Kidney epithelial cell (primary cell): ENCODE measurements around the gene RXFP1. TPM values are rescaled to one million over a fixed set of nuclear protein-coding genes. Genes with fewer than 3 reads are reported as not detected.

Source experiments
- DNase-seq: peaks from one replicate; pipeline ENCODE4 v3.0.0-alpha.2; 2010; ENCODE audit warnings: low read depth
- H3K27me3 ChIP-seq: 2 replicates; pipeline ENCODE4 v1.6.0; 2011; ENCODE audit warnings: low read length; ENCODE audit not compliant: control insufficient read depth, insufficient read depth
- H3K36me3 ChIP-seq: 2 replicates; pipeline ENCODE4 v1.5.1; 2011; ENCODE audit warnings: low read length; ENCODE audit not compliant: control insufficient read depth, insufficient read depth
- H3K4me3 ChIP-seq: 2 replicates; pipeline ENCODE4 v1.5.1; 2011; ENCODE audit warnings: low read depth, mild to moderate bottlenecking, control low read depth, low read length
- total RNA-seq: library from RNA; depleted of rRNA; stranded (reverse); fragments of >200 nt; gene quantifications from 2 replicates; pipeline ENCODE4 v1.2.3, GENCODE V29; 2015
- TF ChIP-seq, protein P1 (sequence below): IDR thresholded peaks from 2 replicates; pipeline ENCODE4 v1.5.1; 2011; ENCODE audit warnings: mild to moderate bottlenecking, moderate library complexity, low read length, control low read depth, inconsistent platforms; ENCODE audit not compliant: insufficient read depth, poor library complexity, severe bottlenecking

RXFP1 gene
- total RNA-seq, 1 donor from 2014 or later: not detected

DNA sequence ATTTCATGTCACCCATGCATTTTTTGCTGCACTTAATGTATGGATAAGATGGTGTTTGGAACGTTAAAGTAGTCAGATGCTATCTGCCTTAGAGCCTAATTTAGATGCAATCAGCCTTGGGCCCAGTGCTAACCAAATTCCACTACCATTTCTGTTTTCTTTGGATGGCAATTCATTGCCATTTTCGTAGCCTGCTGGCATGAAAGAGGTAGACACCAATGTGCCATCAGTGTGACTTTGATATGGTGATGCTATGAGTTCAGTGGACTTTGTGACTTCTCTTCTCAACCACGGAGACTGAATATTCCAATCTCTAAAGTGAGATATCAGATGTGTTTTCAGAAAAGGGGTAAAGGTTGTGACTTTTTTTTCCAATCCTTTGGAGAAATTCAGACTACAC, 152.0 kb downstream of the RXFP1 start:
- Histone ChIP-seq H3K27me3 (no peaks in the 10 kb centered on the region), H3K4me3 (no peak overlapping the region), H3K36me3 (no peaks in the 10 kb centered on the region)
- no peak for DNase-seq
- TF ChIP-seq, protein P1, sequence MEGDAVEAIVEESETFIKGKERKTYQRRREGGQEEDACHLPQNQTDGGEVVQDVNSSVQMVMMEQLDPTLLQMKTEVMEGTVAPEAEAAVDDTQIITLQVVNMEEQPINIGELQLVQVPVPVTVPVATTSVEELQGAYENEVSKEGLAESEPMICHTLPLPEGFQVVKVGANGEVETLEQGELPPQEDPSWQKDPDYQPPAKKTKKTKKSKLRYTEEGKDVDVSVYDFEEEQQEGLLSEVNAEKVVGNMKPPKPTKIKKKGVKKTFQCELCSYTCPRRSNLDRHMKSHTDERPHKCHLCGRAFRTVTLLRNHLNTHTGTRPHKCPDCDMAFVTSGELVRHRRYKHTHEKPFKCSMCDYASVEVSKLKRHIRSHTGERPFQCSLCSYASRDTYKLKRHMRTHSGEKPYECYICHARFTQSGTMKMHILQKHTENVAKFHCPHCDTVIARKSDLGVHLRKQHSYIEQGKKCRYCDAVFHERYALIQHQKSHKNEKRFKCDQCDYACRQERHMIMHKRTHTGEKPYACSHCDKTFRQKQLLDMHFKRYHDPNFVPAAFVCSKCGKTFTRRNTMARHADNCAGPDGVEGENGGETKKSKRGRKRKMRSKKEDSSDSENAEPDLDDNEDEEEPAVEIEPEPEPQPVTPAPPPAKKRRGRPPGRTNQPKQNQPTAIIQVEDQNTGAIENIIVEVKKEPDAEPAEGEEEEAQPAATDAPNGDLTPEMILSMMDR: no peak

DNA sequence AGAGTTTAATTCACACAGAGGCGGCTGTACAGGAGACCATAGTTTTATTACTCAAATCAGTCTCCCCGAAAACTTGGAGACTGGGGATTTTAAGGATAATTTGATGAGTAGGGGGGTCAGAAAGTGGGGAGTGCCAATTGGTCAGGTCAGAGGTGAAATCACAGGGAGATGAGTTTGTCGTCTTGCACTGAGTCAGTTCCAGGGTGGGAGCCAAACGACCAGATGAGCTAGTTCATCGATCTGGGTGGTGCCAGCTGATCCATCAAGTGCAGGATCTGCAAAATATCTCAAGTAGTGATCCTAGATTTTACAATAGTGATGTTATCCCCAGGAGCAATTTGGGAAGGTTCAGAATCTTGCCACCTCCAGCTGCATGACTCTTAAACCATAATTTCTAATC, 154.4 kb downstream of the RXFP1 start:
- no peaks in the 10 kb centered on the region for H3K27me3 ChIP-seq
- H3K36me3 ChIP-seq: no peaks in the 10 kb centered on the region
- H3K4me3 ChIP-seq: no peak overlapping the region
- no peak for DNase-seq
- TF ChIP-seq, protein P1: no peak

DNA sequence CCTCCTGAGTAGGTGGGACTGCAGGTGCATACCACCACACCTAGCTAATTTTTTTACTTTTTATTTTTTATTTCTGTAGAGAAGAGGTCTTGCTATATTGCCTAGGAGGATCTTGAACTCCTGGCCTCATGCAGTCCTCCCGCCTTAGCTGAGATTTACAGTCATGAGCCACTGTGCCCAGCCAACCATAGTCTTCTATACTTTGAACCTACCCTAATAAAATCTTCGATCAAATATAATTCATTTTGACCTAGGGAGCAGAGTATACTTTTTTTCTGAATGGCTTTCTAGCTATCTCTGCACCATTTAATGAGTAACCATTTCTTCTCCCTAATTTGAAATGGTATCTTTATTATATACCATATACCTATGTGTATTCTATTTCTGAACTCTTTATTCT, 157.1 kb downstream of the RXFP1 start:
- TF ChIP-seq, protein P1: no peak

DNA sequence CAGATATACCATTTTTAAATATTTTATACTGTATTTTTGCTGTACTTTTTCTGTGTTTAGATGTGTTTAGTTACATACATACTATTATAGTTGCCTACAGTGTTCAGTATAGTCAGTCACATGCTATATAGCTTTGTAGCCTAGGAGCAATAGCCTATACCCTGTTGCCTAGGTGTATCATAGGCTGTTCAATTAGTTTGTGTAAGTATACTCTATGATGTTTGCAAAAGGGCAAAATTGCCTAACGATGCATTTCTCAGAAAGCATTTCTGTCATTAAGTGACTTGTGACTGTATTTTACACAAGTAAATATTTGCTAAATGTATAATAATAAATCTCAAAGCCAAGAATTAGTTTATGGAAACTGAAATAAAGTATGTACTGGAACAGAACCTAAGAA, 159.9 kb downstream of the RXFP1 start:
- TF ChIP-seq, protein P1: no peak
- Histone ChIP-seq H3K27me3 (no peaks in the 10 kb centered on the region), H3K4me3 (no peak overlapping the region), H3K36me3 (no peaks in the 10 kb centered on the region)
- DNase-seq: no peak

More for the DNA sequence above, 157.1 kb downstream of the RXFP1 start:
- no peak overlapping the region for H3K4me3 ChIP-seq
- no peak for DNase-seq
- H3K27me3 ChIP-seq: no peaks in the 10 kb centered on the region
- H3K36me3 ChIP-seq: no peaks in the 10 kb centered on the region

DNA sequence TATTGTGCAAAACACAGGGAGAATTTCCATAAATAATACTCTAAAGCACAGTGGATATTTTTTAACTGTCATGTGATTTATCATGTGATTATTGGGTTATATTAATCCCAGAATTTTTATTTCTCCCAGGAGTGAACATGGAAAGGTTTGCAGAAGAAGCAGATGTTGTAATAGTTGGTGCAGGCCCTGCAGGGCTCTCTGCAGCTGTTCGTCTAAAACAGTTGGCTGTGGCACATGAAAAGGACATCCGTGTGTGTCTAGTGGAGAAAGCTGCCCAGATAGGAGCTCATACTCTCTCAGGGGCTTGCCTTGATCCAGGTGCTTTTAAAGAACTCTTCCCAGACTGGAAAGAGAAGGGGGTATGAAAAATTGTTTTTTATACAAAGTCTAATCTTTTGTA, 160.4 kb downstream of the RXFP1 start:
- Histone ChIP-seq H3K36me3 (no peaks in the 10 kb centered on the region), H3K4me3 (no peak overlapping the region), H3K27me3 (no peaks in the 10 kb centered on the region)
- TF ChIP-seq, protein P1: no peak
- DNase-seq: no peak

DNA sequence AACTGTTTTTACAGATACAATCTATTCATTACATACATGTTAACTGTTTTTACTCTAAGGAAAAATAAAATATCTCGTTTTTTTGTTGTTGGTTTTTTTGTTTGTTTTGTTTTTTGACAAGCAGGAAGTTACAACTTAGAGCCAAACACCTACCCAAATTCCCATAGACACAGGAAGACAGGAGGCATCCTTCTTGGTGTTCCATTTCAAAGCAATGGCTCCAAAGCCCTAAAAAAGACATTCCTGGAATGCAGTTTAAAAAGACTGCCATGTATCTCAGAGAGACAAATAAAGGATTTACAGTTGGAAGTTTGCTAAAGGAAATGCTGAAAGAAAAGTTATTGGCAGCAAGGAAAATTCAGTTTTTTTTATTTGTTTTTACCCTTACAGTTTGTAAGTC, 167.1 kb downstream of the RXFP1 start:
- H3K4me3 ChIP-seq: no peak overlapping the region
- TF ChIP-seq, protein P1: no peak
- DNase-seq: no peak
- no peaks in the 10 kb centered on the region for H3K36me3 ChIP-seq
- H3K27me3 ChIP-seq: no peaks in the 10 kb centered on the region
